Measurements from ENCODE around the gene SNX27.

DNA sequence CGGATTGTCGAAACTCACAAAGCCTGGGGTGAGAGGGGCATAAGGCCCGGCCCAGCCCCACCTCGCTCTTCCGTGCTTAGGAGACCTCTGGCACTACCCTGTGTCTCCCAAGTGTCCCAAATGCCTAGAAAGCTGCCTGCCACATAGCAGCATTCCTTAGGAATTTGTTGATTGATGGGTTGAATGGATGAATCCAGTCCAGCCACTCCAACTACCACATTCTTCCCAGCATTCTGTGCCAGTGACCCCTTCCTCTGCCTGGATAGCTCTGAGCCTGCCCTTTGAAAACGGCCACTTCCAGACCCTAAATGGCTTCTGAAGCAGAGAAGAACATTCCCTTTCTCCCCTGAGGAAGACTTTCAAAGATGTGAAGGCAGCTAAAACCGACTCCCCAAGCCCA is 93.3 kb downstream of the SNX27 start:
- TF ChIP-seq EZH2 (IDR thresholded peaks at IDR 0.05; ENCODE audit: borderline replicate concordance, low read length): no peak
- TF ChIP-seq, protein P1, sequence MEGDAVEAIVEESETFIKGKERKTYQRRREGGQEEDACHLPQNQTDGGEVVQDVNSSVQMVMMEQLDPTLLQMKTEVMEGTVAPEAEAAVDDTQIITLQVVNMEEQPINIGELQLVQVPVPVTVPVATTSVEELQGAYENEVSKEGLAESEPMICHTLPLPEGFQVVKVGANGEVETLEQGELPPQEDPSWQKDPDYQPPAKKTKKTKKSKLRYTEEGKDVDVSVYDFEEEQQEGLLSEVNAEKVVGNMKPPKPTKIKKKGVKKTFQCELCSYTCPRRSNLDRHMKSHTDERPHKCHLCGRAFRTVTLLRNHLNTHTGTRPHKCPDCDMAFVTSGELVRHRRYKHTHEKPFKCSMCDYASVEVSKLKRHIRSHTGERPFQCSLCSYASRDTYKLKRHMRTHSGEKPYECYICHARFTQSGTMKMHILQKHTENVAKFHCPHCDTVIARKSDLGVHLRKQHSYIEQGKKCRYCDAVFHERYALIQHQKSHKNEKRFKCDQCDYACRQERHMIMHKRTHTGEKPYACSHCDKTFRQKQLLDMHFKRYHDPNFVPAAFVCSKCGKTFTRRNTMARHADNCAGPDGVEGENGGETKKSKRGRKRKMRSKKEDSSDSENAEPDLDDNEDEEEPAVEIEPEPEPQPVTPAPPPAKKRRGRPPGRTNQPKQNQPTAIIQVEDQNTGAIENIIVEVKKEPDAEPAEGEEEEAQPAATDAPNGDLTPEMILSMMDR (conservative IDR thresholded peaks at IDR 0.05 in 1 of 2, IDR thresholded peaks at IDR 0.05 in 1 of 2; ENCODE audit: extremely low read depth in 1 of 2, insufficient read depth in 1 of 2, low read depth in 1 of 2, low read length in 2 of 2): no peak
